Esophagus muscularis mucosa (tissue), 4 donors: ENCODE measurements around the gene RNF19B.

Experiments used
- CTCF ChIP-seq, 3 experiments: fragments of 200-600 bp in 2 of 3; fragments of 450-650 bp in 1 of 3; sonication (generic) in 2 of 3; IDR thresholded peaks; one replicate each; pipeline ENCODE4 v1.5.1; 2017 to 2019; ENCODE audit warnings: antibody characterized with exemption in 3 of 3, mild to moderate bottlenecking in 2 of 3, moderate library complexity in 1 of 3
- EP300 ChIP-seq: sonication (generic); formaldehyde crosslinking; IDR thresholded peaks from one replicate; pipeline ENCODE4 v1.6.1; 2017; ENCODE audit warnings: antibody characterized with exemption
- POLR2A ChIP-seq: fragments of 450-650 bp; IDR thresholded peaks from one replicate; pipeline ENCODE4 v1.6.1; 2017; ENCODE audit warnings: antibody characterized with exemption, moderate library complexity, mild to moderate bottlenecking, low read depth

GRCh38 chr1:32984455-32985171, 20.0 kb upstream of the RNF19B start:
- TF ChIP-seq CTCF (IDR thresholded peaks at IDR 0.05) (no peak), POLR2A (no peak), EP300 (no peak)
